CD4-positive, alpha-beta T cell treated with Interleukin-2 at 100 ng/mL for 4 hours (primary cell): Measurements from ENCODE around the gene BMP2.

Experiments
- DNase-seq: peaks from one replicate; pipeline ENCODE4 v3.0.0-alpha.2; 2020; ENCODE audit warnings: low spot score

The BMP2 gene

GRCh38 chr20:6768228-6769140 is 998 bp downstream of the BMP2 start:
- no peak for DNase-seq

- DNase-seq: no peak
These were observed 2.7 kb downstream of the BMP2 start for GRCh38 chr20:6769903-6770785.

GRCh38 chr20:6770786-6771100 is 3.3 kb downstream of the BMP2 start:
- no peak for DNase-seq

GRCh38 chr20:6780433-6781190 is 13.1 kb downstream of the BMP2 start:
- DNase-seq: no peak

- DNase-seq: no peak
These were observed 16.3 kb downstream of the BMP2 start for GRCh38 chr20:6783752-6784151.

GRCh38 chr20:6784210-6784631 is 16.7 kb downstream of the BMP2 start:
- no peak for DNase-seq

GRCh38 chr20:6784767-6785166 is 17.3 kb downstream of the BMP2 start:
- no peak for DNase-seq

- no peak for DNase-seq
These were observed 19.1 kb downstream of the BMP2 start for GRCh38 chr20:6786548-6786947.

- DNase-seq: no peak
These were observed 25.3 kb downstream of the BMP2 start for GRCh38 chr20:6792789-6793188.

- no peak for DNase-seq
These were observed 34.7 kb downstream of the BMP2 start for GRCh38 chr20:6802227-6802626.

- DNase-seq: no peak
These were observed 38.8 kb downstream of the BMP2 start for GRCh38 chr20:6806275-6806674.

- no peak for DNase-seq
These were observed 44.0 kb downstream of the BMP2 start for GRCh38 chr20:6811262-6812035.

GRCh38 chr20:6812530-6812929 is 45.0 kb downstream of the BMP2 start:
- no peak for DNase-seq

GRCh38 chr20:6814945-6815344 is 47.5 kb downstream of the BMP2 start:
- DNase-seq: no peak

GRCh38 chr20:6818033-6818808 is 50.7 kb downstream of the BMP2 start:
- DNase-seq: no peak

- DNase-seq: no peak
These were observed 52.1 kb downstream of the BMP2 start for GRCh38 chr20:6819599-6819998.

- DNase-seq: no peak
These were observed 56.9 kb downstream of the BMP2 start for GRCh38 chr20:6824401-6824800.

GRCh38 chr20:6827472-6827871 is 60.0 kb downstream of the BMP2 start:
- no peak for DNase-seq

- DNase-seq: peak; percentile 19
These were observed 61.4 kb downstream of the BMP2 start for GRCh38 chr20:6828794-6829423.

- no peak for DNase-seq
These were observed 62.1 kb downstream of the BMP2 start for GRCh38 chr20:6829510-6830116.
